MM.1S (cell line): ENCODE results near the gene GTF2IRD1.

Experiments
- DNase-seq: peaks from one replicate; pipeline ENCODE4 v3.0.0-alpha.2; 2015
- H2AFZ ChIP-seq: fragments of 300-600 bp; sonication (generic); 2 replicates; pipeline ENCODE4 v1.6.0; 2016; ENCODE audit warnings: antibody characterized with exemption, low read length
- H3F3A ChIP-seq: fragments of 300-600 bp; sonication (generic); 2 replicates; pipeline ENCODE4 v1.6.1; 2016; ENCODE audit warnings: mild to moderate bottlenecking, antibody characterized with exemption, low read length, moderate library complexity, mixed read lengths; ENCODE audit not compliant: insufficient read depth
- H3K27ac ChIP-seq: fragments of 300-600 bp; sonication (generic); 2 replicates; pipeline ENCODE4 v1.5.1; 2016; ENCODE audit warnings: mild to moderate bottlenecking, low read length
- H3K27me3 ChIP-seq: fragments of 300-600 bp; sonication (generic); replicated peaks from 2 replicates; pipeline ENCODE4 v1.6.0; 2016; ENCODE audit warnings: low read length; ENCODE audit not compliant: insufficient read depth
- H3K36me3 ChIP-seq: fragments of 300-600 bp; sonication (generic); replicated peaks from 2 replicates; pipeline ENCODE4 v1.6.1; 2016; ENCODE audit warnings: mild to moderate bottlenecking, low read length, mixed read lengths; ENCODE audit not compliant: insufficient read depth
- H3K4me1 ChIP-seq: fragments of 300-600 bp; sonication (generic); 2 replicates; pipeline ENCODE4 v1.6.1; 2016; ENCODE audit warnings: low read length, mixed read lengths
- H3K4me2 ChIP-seq: fragments of 300-600 bp; sonication (generic); 2 replicates; pipeline ENCODE4 v1.6.0; 2016; ENCODE audit warnings: low read depth, low read length
- H3K4me3 ChIP-seq: fragments of 300-600 bp; sonication (generic); 2 replicates; pipeline ENCODE4 v1.5.1; 2016; ENCODE audit warnings: low read length, mixed read lengths
- H3K79me2 ChIP-seq: fragments of 300-600 bp; sonication (generic); 2 replicates; pipeline ENCODE4 v1.6.1; 2016; ENCODE audit warnings: mixed run types, low read length, mixed read lengths
- H3K9ac ChIP-seq: fragments of 300-600 bp; sonication (generic); 2 replicates; pipeline ENCODE4 v1.6.1; 2016; ENCODE audit warnings: low read length, mixed read lengths
- H3K9me2 ChIP-seq: fragments of 300-600 bp; sonication (generic); replicated peaks from 2 replicates; pipeline ENCODE4 v1.6.1; 2016; ENCODE audit warnings: mild to moderate bottlenecking, low read length, mixed read lengths; ENCODE audit not compliant: insufficient read depth
- H3K9me3 ChIP-seq: fragments of 300-600 bp; sonication (generic); replicated peaks from 2 replicates; pipeline ENCODE4 v1.6.1; 2016; ENCODE audit warnings: mild to moderate bottlenecking, low read length, mixed read lengths; ENCODE audit not compliant: insufficient read depth
- H4K20me1 ChIP-seq: fragments of 300-600 bp; sonication (generic); 2 replicates; pipeline ENCODE4 v1.6.1; 2016; ENCODE audit warnings: mild to moderate bottlenecking, low read length, moderate library complexity, mixed read lengths; ENCODE audit not compliant: insufficient read depth
- CTCF ChIP-seq: fragments of 300-600 bp; sonication (generic); IDR thresholded peaks from 2 replicates; pipeline ENCODE4 v1.5.1; 2016; ENCODE audit warnings: antibody characterized with exemption, low read length, mixed read lengths
- EZH2 ChIP-seq: fragments of 300-600 bp; sonication (generic); optimal IDR thresholded peaks from 2 replicates; pipeline ENCODE3; 2017; ENCODE audit warnings: low read depth, mild to moderate bottlenecking, antibody characterized with exemption, low read length, mixed read lengths
- EZH2phosphoT487 ChIP-seq: fragments of 300-600 bp; sonication (generic); IDR thresholded peaks from 2 replicates; pipeline ENCODE4 v1.6.1; 2018; ENCODE audit warnings: antibody characterized with exemption, low read length

Gene GTF2IRD1

DNA sequence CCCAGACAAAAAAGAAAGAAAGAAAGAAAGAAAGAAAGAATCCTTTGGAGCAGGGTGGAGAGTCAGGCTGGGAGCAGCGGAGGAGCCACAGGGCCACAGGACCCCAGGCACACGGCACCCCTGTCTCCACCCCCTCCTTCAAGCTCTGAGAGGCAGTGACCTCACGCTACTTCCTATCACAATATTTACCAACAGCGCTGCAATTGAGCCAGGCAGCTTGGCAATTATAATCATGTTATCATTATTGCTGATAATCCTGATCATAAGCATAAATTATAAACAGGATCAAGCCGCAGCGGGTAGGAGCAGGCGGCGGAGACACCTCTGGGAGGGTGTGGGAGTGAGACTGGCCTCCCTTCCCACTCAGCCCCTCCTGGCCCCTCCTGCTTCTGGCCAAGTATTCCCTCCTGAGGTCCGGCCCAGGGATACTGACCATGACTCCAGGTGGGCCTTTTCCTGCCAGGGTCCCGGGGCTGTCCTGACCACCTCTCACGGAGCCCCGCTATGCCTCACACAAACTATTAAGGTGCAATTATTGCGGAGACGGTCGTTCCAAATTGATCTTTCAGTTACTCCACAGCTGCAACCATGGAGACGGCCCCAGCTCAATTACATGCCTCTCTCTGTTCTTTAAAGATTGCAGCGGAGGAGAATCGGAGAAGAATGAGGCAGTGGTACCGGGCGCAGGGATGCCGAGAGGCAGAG, 10.0 kb upstream of the GTF2IRD1 start:
- no peaks in the 10 kb centered on the region for H3K27me3 ChIP-seq
- H3K4me3 ChIP-seq = no peak overlapping the region
- H4K20me1 ChIP-seq = no peaks in the 10 kb centered on the region
- H3K36me3 ChIP-seq = no peaks in the 10 kb centered on the region
- H3K79me2 ChIP-seq = no peaks in the 10 kb centered on the region
- H3F3A ChIP-seq = no peaks in the 10 kb centered on the region
- no peak overlapping the region for H2AFZ ChIP-seq
- no peak overlapping the region for H3K9ac ChIP-seq
- no peak overlapping the region for H3K27ac ChIP-seq
- no peak overlapping the region for H3K4me2 ChIP-seq
- TF ChIP-seq EZH2 = no peak
- TF ChIP-seq CTCF = no peak
- TF ChIP-seq EZH2phosphoT487 = no peak
- no peaks in the 10 kb centered on the region for H3K9me2 ChIP-seq
- no peaks in the 10 kb centered on the region for H3K9me3 ChIP-seq
- no peaks in the 10 kb centered on the region for H3K4me1 ChIP-seq
- no peak for DNase-seq

- no peak overlapping the region for H3K27ac ChIP-seq
- H2AFZ ChIP-seq = no peak overlapping the region
- no peak overlapping the region for H3K4me2 ChIP-seq
- TF ChIP-seq EZH2 = no peak
- no peak for TF ChIP-seq EZH2phosphoT487
- TF ChIP-seq CTCF = no peak
- H3K9ac ChIP-seq = no peak overlapping the region
- peaks cover 8% of the 10 kb centered on the region for H3K4me1 ChIP-seq
- H3K4me3 ChIP-seq = no peak overlapping the region
- no peaks in the 10 kb centered on the region for H3K36me3 ChIP-seq
- H4K20me1 ChIP-seq = no peaks in the 10 kb centered on the region
- H3F3A ChIP-seq = peaks cover 7% of the 10 kb centered on the region
- peaks cover under 1% of the 10 kb centered on the region; the same call in 1 of the 2 replicates for H3K79me2 ChIP-seq
- no peak for DNase-seq
- H3K27me3 ChIP-seq = no peaks in the 10 kb centered on the region
- no peaks in the 10 kb centered on the region for H3K9me3 ChIP-seq
- H3K9me2 ChIP-seq = no peaks in the 10 kb centered on the region
These were observed 4.6 kb upstream of the GTF2IRD1 start for GRCh38 chr7:74449144-74449543.

GRCh38 chr7:74449809-74450397, 3.8 kb upstream of the GTF2IRD1 start:
- H3K9ac ChIP-seq = no peak overlapping the region
- H3K79me2 ChIP-seq = peaks cover 8% of the 10 kb centered on the region
- no peaks in the 10 kb centered on the region for H3K36me3 ChIP-seq
- no peaks in the 10 kb centered on the region for H3K9me3 ChIP-seq
- no peak for TF ChIP-seq EZH2
- TF ChIP-seq CTCF = peak; percentile 79
- H3K9me2 ChIP-seq = no peaks in the 10 kb centered on the region
- no peak overlapping the region for H3K4me2 ChIP-seq
- peaks cover 7% of the 10 kb centered on the region for H3F3A ChIP-seq
- peaks cover 8% of the 10 kb centered on the region for H3K4me1 ChIP-seq
- H3K4me3 ChIP-seq = no peak overlapping the region
- H3K27ac ChIP-seq = no peak overlapping the region
- no peaks in the 10 kb centered on the region for H4K20me1 ChIP-seq
- H3K27me3 ChIP-seq = no peaks in the 10 kb centered on the region
- peak; percentile 58 for DNase-seq
- no peak overlapping the region for H2AFZ ChIP-seq
